Caco-2 (cell line): ENCODE data around the gene EPHB1. TPM values are rescaled to one million over a fixed set of nuclear protein-coding genes. Genes with fewer than 3 reads are reported as not detected.

Experiments
- BruUV-seq: library from RNA; stranded (reverse); fragments of 400-500 nt; replicated peaks from 2 replicates; lab custom pipeline; 2021; lab: Mats Ljungman, UMichigan
- CTCF ChIA-PET: fragments of 300-600 bp; sonication (Branson Sonifier 250); formaldehyde crosslinking; loops from one replicate; lab custom pipeline; 2022; ENCODE audit warnings: antibody characterized with exemption; lab: Charles Lee
- POLR2A ChIA-PET: fragments of 300-600 bp; sonication (Branson Sonifier 250); formaldehyde crosslinking; loops from one replicate; lab custom pipeline; 2022; ENCODE audit warnings: antibody characterized with exemption; lab: Charles Lee
- DNase-seq, 2 experiments: peaks; one replicate each; pipeline versions ENCODE4 v3.0.0 to v3.0.0-alpha.2; 2020 to 2022
- H3K27me3 ChIP-seq: replicated peaks from 2 replicates; pipeline ENCODE4 v1.6.0; 2011; ENCODE audit warnings: low read length; ENCODE audit not compliant: control insufficient read depth, insufficient read depth
- H3K36me3 ChIP-seq: 2 replicates; pipeline ENCODE4 v1.5.1; 2011; ENCODE audit warnings: low read length; ENCODE audit not compliant: control insufficient read depth, insufficient read depth
- H3K4me1 ChIP-seq: fragments of 250-450 bp; sonication (Bioruptor Pico); 2 replicates; pipeline ENCODE4 v1.5.1; 2020; ENCODE audit warnings: mild to moderate bottlenecking
- H3K4me3 ChIP-seq: 2 replicates; pipeline ENCODE4 v1.5.1; 2011; ENCODE audit warnings: low read depth, mild to moderate bottlenecking, control low read depth, low read length
- H3K9me3 ChIP-seq: fragments of 250-450 bp; sonication (Bioruptor Pico); 2 replicates; pipeline ENCODE4 v1.5.1; 2020; ENCODE audit warnings: mild to moderate bottlenecking, moderate library complexity
- H3K27ac Mint-ChIP-seq: one replicate; pipeline ENCODE4 v1.8.0; 2022; ENCODE audit warnings: mixed read lengths; ENCODE audit not compliant: unreplicated experiment
- H3K27me3 Mint-ChIP-seq: one replicate; pipeline ENCODE4 v1.8.0; 2022; ENCODE audit warnings: mixed read lengths; ENCODE audit not compliant: insufficient read depth, unreplicated experiment
- H3K36me3 Mint-ChIP-seq: one replicate; pipeline ENCODE4 v1.8.0; 2022; ENCODE audit warnings: mild to moderate bottlenecking, mixed read lengths; ENCODE audit not compliant: insufficient read depth, unreplicated experiment
- H3K4me1 Mint-ChIP-seq: one replicate; pipeline ENCODE4 v1.8.0; 2022; ENCODE audit warnings: low read depth, mixed read lengths; ENCODE audit not compliant: unreplicated experiment
- H3K4me3 Mint-ChIP-seq: one replicate; pipeline ENCODE4 v1.8.0; 2022; ENCODE audit warnings: mild to moderate bottlenecking, moderate library complexity, mixed read lengths; ENCODE audit not compliant: unreplicated experiment
- H3K9me3 Mint-ChIP-seq: one replicate; pipeline ENCODE4 v1.8.0; 2022; ENCODE audit warnings: mixed read lengths; ENCODE audit not compliant: unreplicated experiment
- intact Hi-C: fragments of 100-400 bp; cut with micrococcal nuclease; formaldehyde crosslinking; loops from one replicate; pipeline ENCODE4 v1.10.0; 2022; ENCODE audit not compliant: unreplicated experiment
- total RNA-seq: library from RNA; stranded (reverse); gene quantifications from 2 replicates; pipeline ENCODE4 v1.2.3, GENCODE V29; 2022
- TF ChIP-seq, protein P1 (sequence below), 2 experiments: fragments of 200-600 bp in 1 of 2; IDR thresholded peaks; 1 replicate in 1 of 2; 2 replicates in 1 of 2; pipeline versions ENCODE4 v1.5.1 to v1.8.0; 2011 to 2022; ENCODE audit warnings: antibody characterized with exemption in 1 of 2, control low read depth in 1 of 2, inconsistent platforms in 1 of 2, low read depth in 1 of 2, low read length in 1 of 2, mild to moderate bottlenecking in 1 of 2, moderate library complexity in 1 of 2; ENCODE audit not compliant: insufficient read depth in 1 of 2, severe bottlenecking in 1 of 2, unreplicated experiment in 1 of 2

The EPHB1 gene
- total RNA-seq, 1 experiment from 2014 or later: 2.3 TPM

DNA sequence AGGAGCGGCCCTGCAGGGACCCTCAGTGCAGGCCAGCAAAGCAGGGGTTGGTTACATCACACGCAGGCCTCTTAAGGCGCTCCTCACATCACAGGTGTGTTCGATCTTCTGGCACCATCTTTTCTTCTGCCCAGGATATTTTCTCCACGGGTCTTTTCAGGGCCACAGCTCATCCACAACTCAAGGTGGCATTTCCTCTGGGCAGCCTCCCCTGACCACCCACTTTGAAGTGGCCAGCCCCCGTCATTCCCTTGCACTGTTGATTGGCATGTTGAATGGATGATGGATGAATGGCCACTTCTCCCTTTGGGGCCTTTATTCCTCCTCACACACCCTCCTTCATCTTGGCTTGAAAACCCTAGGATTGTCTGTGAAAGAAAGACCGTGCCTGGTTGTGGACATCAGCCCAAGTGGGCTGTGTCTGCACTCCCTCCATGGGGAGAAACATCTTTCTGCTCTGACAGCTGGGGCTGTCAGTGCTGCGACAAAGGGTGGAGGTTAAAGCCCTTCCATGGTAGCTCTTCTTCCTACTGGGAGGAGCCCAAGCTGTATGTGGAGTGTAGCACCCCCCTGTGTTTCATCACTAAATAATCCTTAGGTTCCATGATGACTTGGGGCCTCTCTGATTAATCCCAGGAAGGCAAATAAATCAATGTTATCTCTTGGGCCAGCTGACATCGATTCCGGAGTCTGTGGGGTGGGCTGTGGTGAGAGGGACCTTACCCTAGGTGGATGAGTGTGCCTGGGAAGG is 102.5 kb downstream of the EPHB1 start:
- Mint-ChIP-seq H3K9me3 (no peaks in the 10 kb centered on the region), H3K4me3 (no peak overlapping the region), H3K27ac (no peak overlapping the region), H3K36me3 (no peaks in the 10 kb centered on the region), H3K4me1 (no peaks in the 10 kb centered on the region), H3K27me3 (peaks cover 18% of the 10 kb centered on the region)
- POLR2A ChIA-PET: no interaction called here
- H3K27me3 ChIP-seq: no peaks in the 10 kb centered on the region
- TF ChIP-seq, protein P1, sequence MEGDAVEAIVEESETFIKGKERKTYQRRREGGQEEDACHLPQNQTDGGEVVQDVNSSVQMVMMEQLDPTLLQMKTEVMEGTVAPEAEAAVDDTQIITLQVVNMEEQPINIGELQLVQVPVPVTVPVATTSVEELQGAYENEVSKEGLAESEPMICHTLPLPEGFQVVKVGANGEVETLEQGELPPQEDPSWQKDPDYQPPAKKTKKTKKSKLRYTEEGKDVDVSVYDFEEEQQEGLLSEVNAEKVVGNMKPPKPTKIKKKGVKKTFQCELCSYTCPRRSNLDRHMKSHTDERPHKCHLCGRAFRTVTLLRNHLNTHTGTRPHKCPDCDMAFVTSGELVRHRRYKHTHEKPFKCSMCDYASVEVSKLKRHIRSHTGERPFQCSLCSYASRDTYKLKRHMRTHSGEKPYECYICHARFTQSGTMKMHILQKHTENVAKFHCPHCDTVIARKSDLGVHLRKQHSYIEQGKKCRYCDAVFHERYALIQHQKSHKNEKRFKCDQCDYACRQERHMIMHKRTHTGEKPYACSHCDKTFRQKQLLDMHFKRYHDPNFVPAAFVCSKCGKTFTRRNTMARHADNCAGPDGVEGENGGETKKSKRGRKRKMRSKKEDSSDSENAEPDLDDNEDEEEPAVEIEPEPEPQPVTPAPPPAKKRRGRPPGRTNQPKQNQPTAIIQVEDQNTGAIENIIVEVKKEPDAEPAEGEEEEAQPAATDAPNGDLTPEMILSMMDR (IDR thresholded peaks at IDR 0.05; ENCODE audit: insufficient read depth in 1 of 2, low read depth in 1 of 2, low read length in 1 of 2, severe bottlenecking in 1 of 2, unreplicated experiment in 1 of 2): no peak
- H3K9me3 ChIP-seq: no peaks in the 10 kb centered on the region
- CTCF ChIA-PET: no interaction called here
- H3K4me3 ChIP-seq: no peak overlapping the region
- H3K4me1 ChIP-seq: no peaks in the 10 kb centered on the region
- no peaks in the 10 kb centered on the region for H3K36me3 ChIP-seq
- no TSS peak for BruUV-seq
- intact Hi-C loops: no loop called here
- DNase-seq: no peak

DNA sequence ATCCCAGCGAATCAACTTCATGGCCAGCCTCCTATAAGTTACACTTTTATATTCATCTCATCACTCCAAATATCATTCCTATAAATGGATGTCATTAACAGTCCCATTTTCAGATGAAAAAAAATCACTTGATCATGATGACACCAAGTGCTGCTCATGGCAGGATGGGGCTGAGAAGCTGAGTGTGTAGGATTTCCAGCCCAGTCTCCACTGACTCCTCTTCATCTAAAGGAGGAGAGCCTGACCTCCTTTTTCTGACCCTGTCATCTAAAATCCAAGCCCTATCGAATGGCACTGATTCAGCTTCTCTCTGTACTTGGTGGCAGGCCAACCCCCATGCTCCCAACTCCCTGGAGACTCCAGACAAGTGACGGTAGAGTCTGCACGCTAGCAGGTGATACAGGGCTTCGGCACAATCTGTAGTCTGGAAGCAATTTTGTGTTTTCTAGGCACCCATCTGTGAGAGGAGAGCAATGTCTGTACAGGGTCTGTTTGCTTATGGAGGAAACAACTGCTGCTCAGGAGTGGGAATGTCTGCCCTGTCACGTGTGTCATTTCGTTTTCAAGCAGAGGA is 103.2 kb downstream of the EPHB1 start:
- no peak for DNase-seq
- intact Hi-C loops: no loop called here
- no peaks in the 10 kb centered on the region for H3K27me3 ChIP-seq
- BruUV-seq: no TSS peak
- Mint-ChIP-seq H3K36me3 (no peaks in the 10 kb centered on the region), H3K4me3 (no peak overlapping the region), H3K27ac (no peak overlapping the region), H3K9me3 (no peaks in the 10 kb centered on the region), H3K4me1 (no peaks in the 10 kb centered on the region), H3K27me3 (peaks cover 17% of the 10 kb centered on the region)
- no peak overlapping the region for H3K4me3 ChIP-seq
- POLR2A ChIA-PET: no interaction called here
- TF ChIP-seq, protein P1 (IDR thresholded peaks at IDR 0.05; ENCODE audit: insufficient read depth in 1 of 2, low read depth in 1 of 2, low read length in 1 of 2, severe bottlenecking in 1 of 2, unreplicated experiment in 1 of 2): no peak
- CTCF ChIA-PET: no interaction called here
- H3K4me1 ChIP-seq: no peaks in the 10 kb centered on the region
- no peaks in the 10 kb centered on the region for H3K9me3 ChIP-seq
- H3K36me3 ChIP-seq: no peaks in the 10 kb centered on the region

DNA sequence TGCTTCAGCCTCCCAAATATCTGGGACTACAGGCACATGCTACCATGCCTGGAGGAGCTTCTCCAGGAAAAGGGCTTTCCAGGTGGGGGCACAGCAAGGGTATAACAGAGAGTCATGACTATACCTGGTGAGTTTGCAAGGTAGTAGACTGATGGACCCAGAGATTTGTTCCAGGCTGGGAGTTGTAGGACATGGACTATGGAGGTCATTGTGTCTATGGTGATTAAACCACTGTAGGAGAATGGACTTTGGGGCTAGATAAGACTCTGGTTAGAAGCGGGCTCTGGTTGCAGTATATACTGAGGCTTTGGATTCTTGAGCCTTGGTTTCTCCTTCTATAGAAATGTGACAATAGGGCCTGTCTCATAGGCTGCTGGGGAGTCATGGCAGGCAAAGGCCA is 104.7 kb downstream of the EPHB1 start:
- H3K27me3 ChIP-seq: no peaks in the 10 kb centered on the region
- no peaks in the 10 kb centered on the region for H3K36me3 Mint-ChIP-seq
- no TSS peak for BruUV-seq
- no peak overlapping the region for H3K4me3 Mint-ChIP-seq
- TF ChIP-seq, protein P1 (IDR thresholded peaks at IDR 0.05; ENCODE audit: insufficient read depth in 1 of 2, low read depth in 1 of 2, low read length in 1 of 2, severe bottlenecking in 1 of 2, unreplicated experiment in 1 of 2): no peak
- H3K9me3 ChIP-seq: no peaks in the 10 kb centered on the region
- H3K4me3 ChIP-seq: no peak overlapping the region
- intact Hi-C loops: no loop called here
- POLR2A ChIA-PET: no interaction called here
- H3K4me1 ChIP-seq: no peaks in the 10 kb centered on the region
- H3K9me3 Mint-ChIP-seq: no peaks in the 10 kb centered on the region
- no peaks in the 10 kb centered on the region for H3K36me3 ChIP-seq
- CTCF ChIA-PET: no interaction called here
- no peaks in the 10 kb centered on the region for H3K4me1 Mint-ChIP-seq
- H3K27me3 Mint-ChIP-seq: peaks cover 12% of the 10 kb centered on the region
- no peak for DNase-seq
- H3K27ac Mint-ChIP-seq: no peak overlapping the region
